GM18499 (cell line): ENCODE results near the gene C8G.

ENCODE experiments used
- ATAC-seq: cut with Tn5 transposase; IDR thresholded peaks from one replicate; pipeline ENCODE4 v1.9.1; 2021; ENCODE audit warnings: moderate number of reproducible peaks; ENCODE audit not compliant: insufficient read depth, unreplicated experiment

The C8G gene

GRCh38 chr9:136944519-136945332 lies at the start of gene C8G, which contains the start of gene FBXW5:
Gene C8G (plus strand): TSS chr9:136945243. CDS start chr9:136945321, 78 bp downstream.
Gene FBXW5 (minus strand): TSS chr9:136944738. CDS start chr9:136944083, 655 bp downstream.
- peak; percentile 67 for ATAC-seq

- ATAC-seq: no peak
Observed at GRCh38 chr9:136896027-136896426, 49.0 kb upstream of the C8G start.

DNA sequence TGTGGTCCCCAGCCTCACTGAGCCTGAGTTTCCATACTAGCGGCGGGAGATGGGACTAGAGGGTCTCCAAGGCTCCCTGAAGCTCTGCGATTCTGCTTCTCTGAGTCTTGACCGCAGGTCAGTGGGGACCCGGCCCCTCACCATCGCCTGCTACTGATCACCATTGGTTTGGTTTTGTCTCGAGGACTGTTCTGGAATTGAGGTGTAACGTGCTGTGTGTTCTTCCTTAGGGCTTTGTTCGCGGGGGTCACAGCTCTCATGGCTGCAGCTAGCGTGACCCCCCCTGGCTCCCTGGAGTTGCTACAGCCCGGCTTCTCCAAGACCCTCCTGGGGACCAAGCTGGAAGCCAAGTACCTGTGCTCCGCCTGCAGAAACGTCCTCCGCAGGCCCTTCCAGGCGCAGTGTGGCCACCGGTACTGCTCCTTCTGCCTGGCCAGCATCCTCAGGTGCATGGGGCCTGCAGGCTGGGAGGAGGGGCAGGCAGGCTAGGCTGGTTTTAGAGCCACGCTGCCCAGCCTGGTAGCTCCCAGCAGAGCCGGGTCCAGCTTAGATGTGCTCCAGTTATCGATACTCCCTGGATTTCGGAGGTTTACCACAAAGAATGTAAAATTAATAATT lies 46.5 kb upstream of the C8G start:
- ATAC-seq: no peak

GRCh38 chr9:136899196-136899595 lies 45.8 kb upstream of the C8G start:
- ATAC-seq: no peak

- ATAC-seq: no peak
Observed at GRCh38 chr9:136900556-136900955, 44.5 kb upstream of the C8G start.

GRCh38 chr9:136900988-136901515 lies 44.0 kb upstream of the C8G start:
- no peak for ATAC-seq

DNA sequence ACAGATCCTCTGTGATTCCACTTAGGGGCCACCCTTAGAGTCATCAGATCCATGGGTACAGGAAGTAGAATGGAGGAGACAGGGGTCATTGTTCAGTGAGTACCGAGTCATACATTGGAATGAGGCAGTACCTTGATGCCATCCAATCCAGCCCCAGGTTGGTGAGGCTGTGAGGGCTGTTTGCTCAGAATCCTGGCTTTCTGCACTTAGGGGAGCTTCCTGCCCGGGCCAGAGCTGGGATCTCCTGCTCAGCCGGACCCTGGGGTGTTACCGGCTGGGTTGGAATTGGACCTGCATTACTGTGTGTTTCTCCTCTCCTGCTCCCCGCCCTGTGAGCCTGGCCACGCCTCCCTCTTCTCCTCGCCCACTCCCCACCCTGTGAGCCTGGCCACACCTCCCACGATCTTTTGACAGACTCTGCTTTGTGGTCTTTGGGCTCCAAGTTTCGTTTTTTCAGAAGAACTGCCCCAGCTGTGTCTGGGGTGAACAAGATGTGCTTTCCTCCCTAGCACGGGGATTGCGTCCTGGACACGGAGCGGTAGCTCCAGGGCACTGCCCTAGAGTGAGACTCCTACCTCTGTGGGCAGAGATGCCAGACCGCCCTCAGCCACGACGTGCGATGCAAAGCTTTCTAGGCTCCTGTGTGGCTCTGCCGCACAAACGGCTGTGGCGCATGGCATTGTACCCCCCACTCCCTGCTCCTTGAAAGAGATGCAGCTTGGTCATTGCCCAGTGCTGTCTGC lies 43.4 kb upstream of the C8G start:
- ATAC-seq: no peak

DNA sequence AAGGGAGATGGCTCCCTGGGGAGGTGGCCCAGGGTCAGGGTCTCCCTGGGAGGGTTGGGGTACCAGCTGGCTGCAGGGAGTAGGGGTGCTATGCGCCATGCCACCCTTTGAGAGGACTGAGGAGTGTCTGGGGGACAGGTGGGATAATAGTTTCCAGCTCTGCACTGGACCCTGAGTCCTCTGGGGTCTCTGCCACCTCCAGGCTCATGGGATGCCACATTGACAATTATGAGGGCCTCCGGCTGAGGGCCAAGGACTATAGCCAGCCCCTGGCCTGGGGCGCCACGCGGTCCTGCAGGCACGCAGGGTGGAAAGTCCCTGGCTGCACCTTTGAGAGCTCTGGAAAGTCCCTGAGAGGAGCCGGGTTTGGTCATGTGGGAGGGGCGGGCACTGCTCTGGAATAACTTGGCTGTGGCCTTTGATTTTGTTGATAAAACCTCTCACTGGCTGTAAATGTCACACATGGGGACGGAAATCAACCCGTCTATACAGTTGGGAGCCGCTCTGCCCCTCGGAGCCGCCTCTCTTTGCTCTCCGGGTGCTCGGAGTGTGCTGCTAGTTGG lies 42.7 kb upstream of the C8G start:
- no peak for ATAC-seq

DNA sequence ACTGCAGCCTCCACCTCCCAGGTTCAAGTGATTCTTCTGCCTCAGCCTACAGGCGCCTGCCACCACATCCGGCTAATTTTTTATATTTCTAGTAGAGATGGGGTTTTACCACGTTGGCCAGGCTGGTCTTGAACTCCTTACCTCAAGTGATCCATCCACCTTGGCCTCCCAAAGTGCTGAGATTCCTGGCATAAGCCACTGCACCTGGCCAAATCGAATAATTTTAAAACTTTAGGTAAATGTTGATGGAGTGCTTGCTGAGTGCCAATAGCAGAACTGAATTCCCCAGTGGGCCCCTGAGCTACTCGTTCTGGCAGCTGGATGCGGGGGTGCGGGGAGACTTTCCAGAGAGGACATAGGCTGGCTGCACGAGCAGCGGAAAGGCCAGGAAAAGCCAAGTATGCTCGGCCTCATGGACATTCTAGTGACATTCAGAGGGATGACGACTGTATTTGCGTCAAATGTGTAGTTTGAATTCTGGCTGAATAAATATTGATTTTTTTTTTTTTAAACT lies 41.9 kb upstream of the C8G start:
- no peak for ATAC-seq

- ATAC-seq: no peak
Observed at GRCh38 chr9:136906266-136906665, 38.8 kb upstream of the C8G start.

DNA sequence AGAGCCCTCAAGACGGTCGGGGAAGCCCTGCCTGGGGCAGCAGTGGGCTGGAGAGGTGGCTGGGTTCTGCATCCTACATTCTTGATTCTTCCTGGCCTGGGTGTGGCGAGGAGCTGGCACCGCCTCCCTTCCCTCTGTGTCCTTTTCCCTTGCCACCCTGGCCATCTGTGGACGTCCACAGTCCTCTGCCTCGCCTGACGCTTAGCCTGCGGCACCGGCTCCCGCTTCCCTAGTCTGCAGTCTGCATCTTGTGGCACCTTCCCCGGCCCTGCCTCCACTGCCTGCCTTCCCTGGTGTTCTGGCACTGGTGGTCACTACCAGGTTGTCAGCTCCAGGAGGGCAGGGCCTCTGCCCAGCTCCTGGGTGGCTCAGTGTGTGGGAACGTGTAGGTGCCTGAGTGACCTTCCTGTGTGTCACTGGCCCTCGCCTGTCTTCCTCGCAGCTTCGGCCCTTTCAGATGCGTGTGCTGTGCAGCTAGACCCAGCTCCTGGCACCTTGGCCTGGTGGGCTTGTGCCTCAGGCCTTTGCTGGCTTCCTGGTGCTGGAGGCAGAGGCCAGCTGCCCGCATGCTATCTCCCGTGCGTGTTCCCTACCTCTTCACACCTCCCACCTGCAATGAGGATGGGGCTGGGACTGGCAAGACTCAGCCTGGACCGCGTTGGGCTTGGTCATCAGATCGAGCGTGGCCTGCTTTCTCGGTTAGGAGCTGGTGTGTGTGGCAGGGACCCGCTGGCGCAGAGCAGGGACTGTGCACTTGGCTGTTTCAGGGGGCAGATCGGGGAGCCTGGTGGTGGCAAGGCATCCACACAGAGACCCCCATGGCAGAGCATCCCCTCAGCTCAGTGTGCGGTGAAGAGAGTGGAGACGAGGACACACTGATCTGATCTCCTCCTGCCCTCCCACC lies 37.8 kb upstream of the C8G start:
- ATAC-seq: no peak

DNA sequence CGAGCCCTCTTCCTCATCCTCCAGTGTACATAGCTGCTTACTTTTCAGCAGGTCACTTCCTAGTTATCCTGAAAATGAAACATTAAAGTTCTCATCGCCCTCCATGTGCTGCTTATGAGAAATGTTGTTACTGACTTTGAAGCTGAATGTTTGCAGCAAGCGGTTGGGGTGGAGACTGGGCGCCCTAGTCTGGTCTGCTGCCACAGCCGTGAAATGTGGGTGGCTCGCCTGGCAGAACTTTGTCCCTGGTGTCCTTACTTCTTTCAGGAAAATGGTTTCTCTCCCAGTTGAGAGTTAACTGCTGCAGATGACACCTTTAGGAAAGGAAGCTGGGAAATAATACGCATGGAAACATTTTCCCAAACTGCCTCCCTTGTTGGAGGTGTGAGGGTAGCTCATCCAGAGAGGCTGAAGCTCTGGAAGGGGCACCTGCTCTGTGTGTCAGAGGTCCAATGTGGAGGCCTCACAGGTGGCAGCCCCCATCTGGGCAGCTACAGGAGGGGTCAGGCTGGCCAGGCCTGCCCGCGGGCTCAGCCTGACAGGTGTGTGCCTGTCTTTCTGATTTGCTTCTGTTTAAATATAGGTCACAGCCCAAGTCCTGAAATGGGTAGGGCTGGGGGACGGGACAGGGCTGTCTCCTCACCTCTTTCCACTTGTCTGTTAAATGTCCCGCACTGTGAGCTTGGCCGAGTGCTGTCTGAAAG lies 34.7 kb upstream of the C8G start:
- no peak for ATAC-seq

DNA sequence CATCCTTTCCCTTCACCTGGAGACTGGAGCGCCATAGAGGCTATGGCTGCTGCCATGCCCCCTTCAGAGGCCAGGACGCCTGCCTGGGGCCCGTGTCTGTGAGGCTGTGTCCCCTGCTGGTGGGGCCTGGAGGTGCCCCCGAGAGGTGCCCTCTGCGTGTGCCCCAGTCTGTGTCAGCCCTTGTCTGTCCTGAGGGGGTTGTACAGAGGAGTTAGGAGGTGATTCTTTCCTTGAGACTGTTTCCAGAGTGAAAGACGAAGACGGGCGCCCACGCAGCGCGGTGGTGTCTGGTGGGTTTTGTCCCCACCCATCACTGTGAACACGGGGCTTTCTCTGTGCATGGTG lies 34.2 kb upstream of the C8G start:
- ATAC-seq: no peak

- no peak for ATAC-seq
Observed at GRCh38 chr9:136913701-136914438, 31.2 kb upstream of the C8G start.

GRCh38 chr9:136915632-136916329 lies 29.3 kb upstream of the C8G start:
- ATAC-seq: no peak

- no peak for ATAC-seq
Observed at GRCh38 chr9:136916330-136917184, 28.5 kb upstream of the C8G start.

DNA sequence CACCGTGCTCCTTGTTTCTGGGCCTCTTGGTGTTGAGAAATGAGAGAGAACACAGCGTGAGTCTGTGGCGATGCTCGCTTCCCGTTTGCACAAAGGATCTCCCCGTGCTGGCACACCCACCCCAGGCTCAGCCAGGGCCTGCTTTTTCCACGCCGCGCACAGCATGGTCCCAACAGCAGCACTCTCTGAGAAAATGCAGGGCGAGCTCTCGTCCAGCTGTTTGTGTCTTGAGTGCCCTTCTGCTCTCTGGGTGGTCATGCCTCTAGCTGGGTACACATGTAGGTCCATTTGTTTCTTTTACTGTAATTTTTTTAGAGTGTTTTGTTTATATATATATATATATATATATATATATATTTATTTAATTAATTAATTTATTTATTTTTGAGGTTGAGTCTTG lies 27.1 kb upstream of the C8G start:
- no peak for ATAC-seq
